LNCaP clone FGC (cell line): ENCODE results near the gene MS4A13.
"Not testable (repeated sequence)": the region's sequence is repeated elsewhere in the genome, so short reads cannot be mapped to it uniquely, and the experiment has no call there.

Experiments
- DNase-seq: peaks from one replicate; pipeline ENCODE4 v3.0.0-alpha.2; 2011; ENCODE audit warnings: low read depth
- H3K4me3 ChIP-seq: 2 replicates; pipeline ENCODE4 v1.5.1; 2011; ENCODE audit warnings: mild to moderate bottlenecking, low read depth, low read length, control low read depth
- TF ChIP-seq, protein P1 (sequence below): IDR thresholded peaks from 2 replicates; pipeline ENCODE4 v1.5.1; 2012; ENCODE audit warnings: mild to moderate bottlenecking; ENCODE audit not compliant: control insufficient read depth, insufficient read depth; ENCODE audit errors: extremely low read depth

Gene MS4A13

DNA sequence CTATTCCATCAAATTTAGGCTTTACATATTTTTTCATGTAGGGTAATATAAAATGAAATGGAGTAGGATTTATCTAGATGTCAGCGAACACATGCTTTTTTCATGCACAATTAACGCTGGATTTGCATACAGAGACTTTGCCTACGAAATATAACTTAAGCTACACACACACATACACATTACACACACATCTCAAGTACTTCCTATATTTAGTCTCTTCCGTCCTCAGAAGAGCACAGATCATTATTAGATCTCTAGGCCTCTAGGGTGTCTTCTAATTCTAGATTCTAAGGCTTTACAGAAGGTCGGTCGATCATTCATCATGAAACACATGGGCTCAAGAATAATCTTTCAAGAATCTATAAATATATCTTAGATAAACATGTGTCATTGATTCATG, 3.8 kb upstream of the MS4A13 start:
- DNase-seq = no peak
- TF ChIP-seq, protein P1, sequence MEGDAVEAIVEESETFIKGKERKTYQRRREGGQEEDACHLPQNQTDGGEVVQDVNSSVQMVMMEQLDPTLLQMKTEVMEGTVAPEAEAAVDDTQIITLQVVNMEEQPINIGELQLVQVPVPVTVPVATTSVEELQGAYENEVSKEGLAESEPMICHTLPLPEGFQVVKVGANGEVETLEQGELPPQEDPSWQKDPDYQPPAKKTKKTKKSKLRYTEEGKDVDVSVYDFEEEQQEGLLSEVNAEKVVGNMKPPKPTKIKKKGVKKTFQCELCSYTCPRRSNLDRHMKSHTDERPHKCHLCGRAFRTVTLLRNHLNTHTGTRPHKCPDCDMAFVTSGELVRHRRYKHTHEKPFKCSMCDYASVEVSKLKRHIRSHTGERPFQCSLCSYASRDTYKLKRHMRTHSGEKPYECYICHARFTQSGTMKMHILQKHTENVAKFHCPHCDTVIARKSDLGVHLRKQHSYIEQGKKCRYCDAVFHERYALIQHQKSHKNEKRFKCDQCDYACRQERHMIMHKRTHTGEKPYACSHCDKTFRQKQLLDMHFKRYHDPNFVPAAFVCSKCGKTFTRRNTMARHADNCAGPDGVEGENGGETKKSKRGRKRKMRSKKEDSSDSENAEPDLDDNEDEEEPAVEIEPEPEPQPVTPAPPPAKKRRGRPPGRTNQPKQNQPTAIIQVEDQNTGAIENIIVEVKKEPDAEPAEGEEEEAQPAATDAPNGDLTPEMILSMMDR = no peak

DNA sequence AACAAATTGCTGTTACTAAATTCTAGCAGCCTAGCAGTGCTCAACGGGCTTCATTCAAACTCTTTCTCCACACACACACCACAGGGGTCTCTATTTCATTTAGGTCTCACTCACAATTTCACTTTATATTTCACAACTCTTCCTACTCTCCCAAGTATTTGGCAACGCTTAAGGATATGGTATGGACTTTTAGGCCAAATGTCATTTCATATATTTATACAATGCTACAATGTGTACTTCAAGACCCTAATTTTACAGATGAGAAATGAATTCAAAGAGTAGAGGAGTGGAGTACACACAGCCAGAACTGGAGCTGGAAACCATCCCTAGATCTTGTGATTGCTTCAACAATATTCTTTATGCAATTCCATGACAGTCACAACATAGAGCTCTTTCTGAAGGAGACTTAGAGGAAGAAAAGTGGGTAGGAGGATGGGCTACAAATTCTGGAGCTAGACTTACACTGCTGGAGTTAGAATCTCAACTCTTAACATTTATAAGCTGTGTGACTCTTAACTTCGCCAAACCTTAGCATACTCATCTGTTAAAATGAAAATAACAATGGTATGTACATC, 2.5 kb upstream of the MS4A13 start:
- H3K4me3 ChIP-seq = no peak overlapping the region
- TF ChIP-seq, protein P1 = no peak
- no peak for DNase-seq

More for the DNA sequence above, 3.8 kb upstream of the MS4A13 start:
- no peak overlapping the region for H3K4me3 ChIP-seq

GRCh38 chr11:60513496-60514460, 1.4 kb upstream of the MS4A13 start:
- no peak for DNase-seq
- TF ChIP-seq, protein P1 = no peak
- H3K4me3 ChIP-seq = no peak overlapping the region

GRCh38 chr11:60528465-60528864, 13.3 kb downstream of the MS4A13 start:
- no peak for DNase-seq
- no peak overlapping the region for H3K4me3 ChIP-seq
- TF ChIP-seq, protein P1 = no peak

GRCh38 chr11:60528934-60529333, 13.7 kb downstream of the MS4A13 start:
- H3K4me3 ChIP-seq = no peak overlapping the region
- DNase-seq = no peak
- TF ChIP-seq, protein P1 = no peak

- no peak for DNase-seq
- no peak overlapping the region for H3K4me3 ChIP-seq
- TF ChIP-seq, protein P1 = no peak
Observed at GRCh38 chr11:60530454-60531100, 15.4 kb downstream of the MS4A13 start.

DNA sequence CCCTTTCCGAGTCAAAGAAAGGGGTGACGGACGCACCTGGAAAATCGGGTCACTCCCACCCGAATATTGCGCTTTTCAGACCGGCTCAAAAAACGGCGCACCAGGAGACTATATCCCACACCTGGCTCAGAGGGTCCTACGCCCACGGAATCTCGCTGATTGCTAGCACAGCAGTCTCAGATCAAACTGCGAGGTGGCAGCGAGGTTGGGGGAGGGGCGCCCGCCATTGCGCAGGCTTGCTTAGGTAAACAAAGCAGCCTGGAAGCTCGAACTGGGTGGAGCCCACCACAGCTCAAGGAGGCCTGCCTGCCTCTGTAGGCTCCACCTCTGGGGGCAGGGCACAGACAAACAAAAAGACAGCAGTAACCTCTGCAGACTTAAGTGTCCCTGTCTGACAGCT, 17.2 kb downstream of the MS4A13 start:
- not testable (repeated sequence) for DNase-seq, H3K4me3 ChIP-seq

DNA sequence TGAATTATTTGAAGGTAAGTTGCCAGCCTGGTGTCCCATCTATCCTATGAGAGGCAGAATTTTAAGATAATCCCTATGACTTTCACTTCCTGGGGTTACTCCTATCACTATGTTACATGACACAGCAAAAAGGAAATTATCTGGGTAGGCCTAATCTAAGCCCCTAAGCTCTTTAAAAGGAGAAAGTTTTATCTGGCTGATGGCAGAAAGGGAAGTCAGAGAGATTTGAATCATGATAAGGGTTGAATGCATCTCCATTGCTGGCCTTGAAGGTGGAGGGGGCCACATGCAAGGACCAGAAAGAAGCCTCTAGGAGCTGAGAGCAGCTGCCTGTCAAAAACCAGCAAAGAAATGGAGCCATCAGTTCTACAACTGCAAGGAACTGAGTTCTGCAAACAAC, 23.4 kb downstream of the MS4A13 start:
- H3K4me3 ChIP-seq, DNase-seq: not testable (repeated sequence)
